Ovary (tissue), 3 donors: ENCODE measurements around the gene CCNJL.

Source experiments
- POLR2A ChIP-seq: fragments of 450-650 bp; IDR thresholded peaks from one replicate; pipeline ENCODE4 v1.6.1; 2017; ENCODE audit warnings: antibody characterized with exemption, mild to moderate bottlenecking, moderate library complexity
- TF ChIP-seq, protein P1 (sequence below), 3 donors: fragments of 450-650 bp in 2 of 3; fragments of 200-600 bp in 1 of 3; IDR thresholded peaks; one replicate each; pipeline versions ENCODE4 v1.5.1 to v1.8.0; 2016 to 2022; ENCODE audit warnings: antibody characterized with exemption in 3 of 3, mild to moderate bottlenecking in 1 of 3
- donor health status: DM: no; HTN: no; CAD: no.

DNA sequence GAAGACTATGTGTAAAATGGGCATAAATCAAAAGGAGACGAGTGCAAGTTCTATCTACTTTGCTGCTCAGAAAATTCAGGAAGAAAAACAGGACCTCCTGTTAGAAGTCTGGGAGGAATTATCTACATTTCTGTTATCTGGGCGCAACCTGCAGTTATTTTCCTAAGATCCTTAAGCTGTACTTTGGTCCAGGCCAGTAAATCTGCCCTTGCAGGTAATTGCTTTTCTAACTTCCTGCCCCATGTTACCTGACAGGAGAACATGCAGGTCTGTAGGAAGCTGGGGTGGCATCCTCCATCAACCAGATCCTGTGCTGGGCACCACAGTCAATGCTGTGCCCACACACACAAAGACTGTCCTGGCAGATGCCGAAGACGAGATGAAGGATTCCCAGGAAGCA, 5.7 kb downstream of the CCNJL start:
- TF ChIP-seq, protein P1, sequence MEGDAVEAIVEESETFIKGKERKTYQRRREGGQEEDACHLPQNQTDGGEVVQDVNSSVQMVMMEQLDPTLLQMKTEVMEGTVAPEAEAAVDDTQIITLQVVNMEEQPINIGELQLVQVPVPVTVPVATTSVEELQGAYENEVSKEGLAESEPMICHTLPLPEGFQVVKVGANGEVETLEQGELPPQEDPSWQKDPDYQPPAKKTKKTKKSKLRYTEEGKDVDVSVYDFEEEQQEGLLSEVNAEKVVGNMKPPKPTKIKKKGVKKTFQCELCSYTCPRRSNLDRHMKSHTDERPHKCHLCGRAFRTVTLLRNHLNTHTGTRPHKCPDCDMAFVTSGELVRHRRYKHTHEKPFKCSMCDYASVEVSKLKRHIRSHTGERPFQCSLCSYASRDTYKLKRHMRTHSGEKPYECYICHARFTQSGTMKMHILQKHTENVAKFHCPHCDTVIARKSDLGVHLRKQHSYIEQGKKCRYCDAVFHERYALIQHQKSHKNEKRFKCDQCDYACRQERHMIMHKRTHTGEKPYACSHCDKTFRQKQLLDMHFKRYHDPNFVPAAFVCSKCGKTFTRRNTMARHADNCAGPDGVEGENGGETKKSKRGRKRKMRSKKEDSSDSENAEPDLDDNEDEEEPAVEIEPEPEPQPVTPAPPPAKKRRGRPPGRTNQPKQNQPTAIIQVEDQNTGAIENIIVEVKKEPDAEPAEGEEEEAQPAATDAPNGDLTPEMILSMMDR (IDR thresholded peaks at IDR 0.05), result no peak
- no peak for TF ChIP-seq POLR2A
